Hematopoietic multipotent progenitor cell (in vitro differentiated cells): ENCODE measurements around the gene FLG2. TPM values are rescaled to one million over a fixed set of nuclear protein-coding genes. Genes with fewer than 3 reads are reported as not detected.
A peak's percentile ranks its signal among the peaks of the same experiment; 100 is the strongest.

ENCODE experiments used
- DNase-seq, 3 donors: peaks; one replicate each; pipeline ENCODE4 v3.0.0-alpha.2; 2011 to 2015; ENCODE audit warnings: low read depth in 2 of 3, low spot score in 2 of 3
- total RNA-seq: library from RNA; depleted of rRNA; stranded (reverse); fragments of >200 nt; gene quantifications from one replicate; pipeline ENCODE4 v1.2.3, GENCODE V29; 2012

FLG2 gene
- under 0.01 TPM for total RNA-seq

DNA sequence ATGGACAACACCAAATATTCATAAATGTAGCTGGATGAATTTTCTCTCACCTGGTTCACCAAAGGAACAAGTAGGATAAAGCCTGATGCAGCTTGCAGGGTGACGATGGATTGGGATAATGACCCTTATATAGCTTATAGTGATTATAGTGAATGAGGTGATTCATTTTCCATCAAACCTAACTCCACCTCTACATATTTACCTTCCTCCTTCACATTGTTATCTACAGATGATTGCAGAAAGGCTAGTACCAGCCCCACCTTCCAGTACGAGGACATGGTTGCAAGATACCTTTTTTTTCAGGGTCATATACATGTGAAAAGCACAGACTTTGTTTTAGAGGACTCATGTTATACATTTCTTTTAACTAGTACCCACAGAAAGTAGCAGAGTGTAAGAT lies at the start of gene FLG2:
FLG2 (minus strand) TSS at position 101 of the 400 bp plus-strand sequence. CDS start 1,122 bp downstream, outside the sequence.
- no peak for DNase-seq

DNA sequence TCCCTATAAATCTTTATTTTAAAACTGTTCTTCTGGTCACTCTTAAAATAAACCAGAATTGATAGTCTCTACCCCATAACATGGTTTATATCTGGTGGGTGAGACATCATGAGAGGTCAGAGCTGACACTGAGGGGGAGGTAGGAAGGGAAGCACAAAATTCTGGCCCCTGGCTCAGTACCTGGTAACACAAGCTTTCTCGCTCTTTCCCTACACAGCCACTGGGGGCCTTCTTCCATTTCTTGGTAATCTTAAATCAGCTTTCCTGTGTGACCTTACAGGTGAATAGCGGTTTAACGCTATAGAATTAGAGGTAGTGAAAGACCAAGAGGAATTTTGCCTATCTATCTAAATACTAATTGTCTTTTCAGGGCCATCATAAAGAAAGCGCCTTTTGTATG lies 48.9 kb upstream of the FLG2 start:
- no peak for DNase-seq

DNA sequence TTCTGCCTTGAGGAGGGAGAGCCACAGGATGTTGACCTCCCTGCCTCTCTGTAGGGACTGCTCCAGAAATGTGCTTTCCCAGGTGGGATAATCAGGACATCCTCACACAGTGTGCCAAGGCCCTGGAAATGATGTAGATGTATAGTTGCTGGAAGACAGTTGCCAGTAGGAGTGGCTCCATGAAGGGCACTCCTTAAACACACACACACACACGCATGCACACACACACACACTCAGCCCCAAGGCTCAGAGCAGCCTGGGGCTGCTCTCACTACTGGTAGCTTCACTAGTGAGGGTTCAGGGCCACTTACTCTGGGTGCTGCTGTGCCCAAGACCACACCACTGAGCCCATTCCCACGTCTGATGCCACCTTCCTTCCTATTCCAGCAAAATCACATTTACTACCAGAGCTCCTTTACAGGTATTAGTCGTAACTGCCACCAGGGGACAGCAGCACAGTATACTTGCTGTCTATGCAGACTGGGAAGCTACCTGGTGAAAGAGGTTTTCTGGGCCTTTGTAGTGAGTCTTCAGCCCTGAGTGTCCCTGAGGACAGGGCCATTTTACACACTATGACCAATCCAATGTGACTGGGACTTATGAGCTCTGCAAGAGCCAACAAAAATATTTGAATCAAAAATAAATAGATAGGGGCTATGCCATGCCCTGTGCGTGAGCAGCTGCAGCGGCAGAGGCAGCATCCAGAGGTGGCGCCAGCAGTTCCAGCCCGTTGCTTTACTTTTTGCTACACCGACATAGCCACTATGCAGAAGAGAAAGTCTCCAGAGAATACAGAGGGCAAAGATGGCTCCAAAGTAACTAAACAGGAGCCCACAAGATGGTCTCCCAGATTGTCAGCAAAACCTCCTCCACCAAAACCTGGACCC lies 39.2 kb upstream of the FLG2 start:
- peak in 2 of 3 donors; percentile 14 to 29 for DNase-seq

DNA sequence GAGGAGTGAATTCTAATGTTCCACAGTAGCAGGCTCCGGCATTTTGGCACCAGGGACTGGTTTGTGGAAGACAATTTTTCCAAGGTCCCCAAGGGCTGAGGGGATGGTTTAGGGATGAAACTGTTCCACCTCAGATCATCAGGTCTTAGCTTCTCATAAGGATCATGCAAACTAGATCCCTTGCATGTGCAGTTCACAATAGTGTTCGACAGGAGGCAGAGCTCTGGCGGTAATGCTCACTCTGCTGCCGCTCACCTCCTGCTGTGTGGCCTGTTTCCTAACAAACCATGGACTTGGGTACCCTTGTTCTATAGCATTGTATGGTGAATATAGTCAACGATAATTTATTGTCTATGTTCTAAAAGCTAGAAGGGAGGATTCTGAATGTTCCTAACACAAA lies 37.7 kb upstream of the FLG2 start:
- DNase-seq: no peak

DNA sequence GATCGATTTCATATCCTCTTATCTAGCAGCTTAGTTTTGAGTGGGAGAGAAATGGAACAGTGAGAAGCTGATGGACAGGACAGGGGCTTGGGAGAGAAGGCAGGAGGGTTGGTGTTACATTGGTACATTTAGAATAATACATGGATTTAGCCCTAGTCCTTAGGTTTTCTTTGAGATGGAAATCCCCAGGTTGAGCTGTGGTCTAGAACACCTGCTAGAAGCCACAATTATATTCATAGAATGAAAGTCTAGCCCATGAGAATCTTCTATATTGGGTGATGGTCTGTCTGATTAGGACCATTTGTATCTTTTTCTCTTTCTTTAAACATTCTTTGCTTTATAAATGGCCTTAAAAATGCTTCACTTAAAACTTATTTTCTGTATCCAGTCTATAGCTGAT lies 34.3 kb upstream of the FLG2 start:
- no peak for DNase-seq

DNA sequence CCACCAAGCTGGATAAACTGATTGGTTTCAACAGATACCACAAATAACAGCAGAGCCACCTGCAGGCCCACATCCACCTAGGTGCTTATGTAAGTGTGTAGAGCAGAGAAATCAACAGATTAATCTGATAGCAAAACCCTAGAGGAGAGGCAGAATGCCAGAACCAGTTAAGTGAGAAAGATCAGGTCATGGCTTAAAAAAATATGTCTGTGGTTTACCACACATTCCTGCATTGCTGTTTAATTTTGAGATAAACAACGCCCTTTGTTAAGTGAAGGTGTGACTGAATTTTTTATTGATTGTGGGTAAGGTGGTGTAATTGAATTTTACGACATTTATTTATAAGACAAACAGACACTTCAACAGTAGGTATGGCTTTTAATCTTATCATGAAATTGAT lies 33.1 kb upstream of the FLG2 start:
- DNase-seq: no peak

DNA sequence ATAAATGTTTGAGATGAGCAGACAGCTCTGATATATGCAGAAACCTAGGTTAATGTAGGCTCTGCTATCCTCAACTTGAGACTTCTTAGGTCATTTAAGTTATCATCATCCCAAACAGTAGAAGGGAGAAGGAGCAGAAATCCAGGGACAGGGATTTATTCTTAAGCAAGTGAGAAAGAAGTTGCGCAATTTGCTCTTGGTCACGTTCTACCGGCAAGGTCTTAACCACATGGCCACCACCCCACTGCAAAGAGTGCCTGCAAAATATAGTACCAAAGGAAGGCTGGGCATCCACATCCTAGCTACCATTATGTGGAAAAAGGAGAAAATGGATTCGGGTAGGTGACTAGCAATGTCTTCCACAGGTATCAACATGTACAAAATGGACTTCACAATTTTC lies 29.1 kb upstream of the FLG2 start:
- no peak for DNase-seq

DNA sequence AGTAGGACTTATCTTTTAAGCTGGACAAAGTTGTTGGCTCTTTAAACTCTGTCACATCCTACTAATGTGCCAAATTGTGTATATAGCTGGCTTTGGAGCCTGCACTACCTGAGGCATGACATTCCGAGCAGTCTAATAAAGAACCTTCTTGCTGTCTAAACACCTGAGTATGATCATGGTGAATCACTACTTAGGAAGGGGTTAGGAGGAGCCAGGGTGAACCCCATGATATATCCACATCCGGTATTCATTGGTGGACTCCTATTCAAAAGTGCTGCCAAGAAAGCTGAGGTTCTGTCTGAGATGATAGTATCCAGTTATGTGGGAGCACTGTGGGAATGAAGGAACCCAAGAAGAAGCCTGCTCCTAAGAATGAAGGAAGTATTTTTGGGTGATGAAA lies 27.1 kb upstream of the FLG2 start:
- no peak for DNase-seq

DNA sequence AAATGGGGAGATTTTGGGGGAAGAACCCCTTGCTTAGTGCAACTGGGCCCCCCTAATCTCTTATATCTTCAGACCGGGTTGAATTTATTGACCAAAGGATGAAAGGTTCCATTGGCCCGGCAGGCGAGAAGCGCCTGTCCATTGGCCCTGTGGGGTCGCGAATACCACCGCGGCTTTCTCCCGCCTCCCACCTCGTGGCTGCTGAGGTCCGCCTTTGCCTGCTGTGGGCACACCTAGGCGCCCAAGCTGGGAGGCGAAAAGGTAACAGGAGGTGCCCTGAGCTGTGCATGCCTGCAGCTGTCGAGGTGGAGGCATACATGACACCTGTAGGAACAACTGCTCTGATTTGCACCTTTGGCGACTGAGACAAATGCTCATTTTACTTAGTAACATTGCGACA lies 21.1 kb upstream of the FLG2 start:
- no peak for DNase-seq

DNA sequence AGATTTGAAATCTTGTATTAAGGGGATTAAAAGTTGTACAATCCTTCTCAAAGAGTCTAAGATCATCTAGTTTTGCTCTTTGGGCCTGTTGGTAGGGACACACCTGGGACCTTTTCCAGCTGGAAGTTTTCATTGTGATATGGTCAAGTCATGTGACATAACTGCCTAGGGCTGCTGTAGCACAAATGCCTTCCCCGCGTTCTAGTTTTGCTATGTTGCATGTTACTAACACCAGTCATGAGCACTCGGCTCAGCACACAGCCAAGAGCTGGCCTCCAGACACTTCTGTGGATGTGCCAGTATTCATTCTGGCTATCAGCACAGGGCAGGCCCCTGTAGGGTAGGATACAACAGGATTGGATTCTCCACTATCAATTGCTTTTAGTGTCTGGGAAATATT lies 14.6 kb upstream of the FLG2 start:
- DNase-seq: no peak

DNA sequence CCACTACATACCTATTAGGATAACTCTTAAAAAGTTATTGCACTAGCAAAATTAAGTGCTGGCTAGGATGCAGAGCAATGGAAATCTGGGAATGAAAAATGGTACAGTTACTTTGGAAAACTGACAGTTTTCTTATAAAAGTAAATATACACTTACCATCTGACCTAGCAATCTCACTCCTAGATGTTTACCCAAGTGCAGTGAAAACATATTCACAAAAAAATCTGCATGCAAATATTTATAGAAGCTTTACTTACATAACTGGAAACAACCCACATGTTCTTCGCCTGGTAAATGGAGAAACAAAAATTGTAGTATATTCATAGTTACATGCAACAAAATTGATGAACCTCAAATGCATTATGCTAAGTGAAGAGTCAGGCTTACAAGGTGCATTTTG lies 12.9 kb upstream of the FLG2 start:
- DNase-seq: no peak

DNA sequence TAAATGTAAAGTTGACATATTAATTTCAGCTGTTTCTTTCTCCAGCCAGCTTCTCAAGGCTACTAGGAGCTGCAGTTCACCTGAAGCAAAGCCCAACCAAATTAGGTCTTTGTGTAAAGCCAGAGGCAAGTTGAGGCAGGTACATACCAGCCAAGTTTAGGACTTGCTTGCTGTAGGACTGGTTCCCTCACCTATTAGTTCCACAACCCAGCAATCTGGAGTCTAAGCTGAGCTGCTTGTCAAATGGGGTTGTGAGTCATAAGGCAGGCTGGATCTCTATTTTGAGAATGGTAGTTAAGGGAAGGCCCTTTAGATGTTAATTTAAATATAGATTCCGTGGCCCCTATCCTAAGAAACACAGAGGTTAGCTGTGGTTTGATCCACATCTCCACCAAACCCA lies 7.6 kb upstream of the FLG2 start:
- no peak for DNase-seq

DNA sequence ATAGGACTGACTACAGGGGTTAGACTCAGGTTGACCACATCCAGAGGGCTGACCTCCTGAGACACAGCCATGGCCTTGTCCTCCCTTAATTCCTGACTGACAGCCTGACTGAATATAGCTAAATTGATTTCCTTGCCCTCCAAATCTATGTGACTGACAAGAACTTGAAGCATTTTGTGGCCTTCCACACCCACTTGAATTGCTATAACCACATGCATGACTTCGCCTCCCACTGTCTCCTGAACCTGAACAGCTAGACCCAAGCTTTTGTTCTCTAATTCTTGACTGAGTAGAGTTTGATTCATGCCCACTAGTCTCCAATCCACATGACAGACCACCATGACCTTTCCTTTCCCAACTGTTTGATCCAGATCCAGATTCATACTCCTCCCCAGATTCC lies 3.1 kb downstream of the FLG2 start:
- no peak for DNase-seq

DNA sequence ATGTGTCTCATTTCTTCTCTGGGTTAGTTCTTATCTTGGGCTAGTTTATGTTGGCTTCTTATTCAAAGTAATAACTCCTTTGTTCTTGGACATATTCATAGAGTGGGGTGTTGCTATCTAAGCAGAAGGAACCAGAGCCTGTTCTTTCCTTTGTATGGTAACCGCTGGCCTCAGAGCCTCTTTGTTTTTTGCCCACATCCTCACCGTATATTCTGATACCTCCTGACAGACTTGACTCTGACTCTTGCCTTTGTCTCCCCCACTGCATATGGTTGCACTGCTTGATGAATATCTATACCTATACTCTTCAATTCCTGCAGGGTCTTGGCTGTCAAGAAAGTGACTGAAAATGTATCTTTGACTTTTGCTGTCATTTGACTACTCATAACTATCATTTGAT lies 10.2 kb downstream of the FLG2 start:
- DNase-seq: no peak

DNA sequence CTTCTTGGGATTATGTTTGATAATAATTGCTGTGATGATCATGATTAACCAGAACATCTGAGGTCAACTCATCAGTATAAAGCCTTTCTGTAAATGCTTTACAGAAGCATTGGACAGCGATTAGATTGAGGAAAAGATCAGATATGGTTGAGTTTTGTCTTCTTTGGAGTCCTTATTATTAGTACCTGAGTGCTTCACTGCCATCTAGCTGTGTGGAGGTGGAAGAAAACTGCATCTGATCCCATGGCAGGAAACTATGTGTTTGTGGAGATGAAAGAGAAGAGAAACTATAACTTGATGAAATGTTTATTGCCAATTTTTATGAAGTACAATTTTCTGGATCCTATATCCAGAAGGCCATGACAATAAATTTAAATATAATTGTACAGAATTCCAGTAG lies 11.4 kb downstream of the FLG2 start:
- peak in 1 of 3 donors; percentile 1 for DNase-seq

DNA sequence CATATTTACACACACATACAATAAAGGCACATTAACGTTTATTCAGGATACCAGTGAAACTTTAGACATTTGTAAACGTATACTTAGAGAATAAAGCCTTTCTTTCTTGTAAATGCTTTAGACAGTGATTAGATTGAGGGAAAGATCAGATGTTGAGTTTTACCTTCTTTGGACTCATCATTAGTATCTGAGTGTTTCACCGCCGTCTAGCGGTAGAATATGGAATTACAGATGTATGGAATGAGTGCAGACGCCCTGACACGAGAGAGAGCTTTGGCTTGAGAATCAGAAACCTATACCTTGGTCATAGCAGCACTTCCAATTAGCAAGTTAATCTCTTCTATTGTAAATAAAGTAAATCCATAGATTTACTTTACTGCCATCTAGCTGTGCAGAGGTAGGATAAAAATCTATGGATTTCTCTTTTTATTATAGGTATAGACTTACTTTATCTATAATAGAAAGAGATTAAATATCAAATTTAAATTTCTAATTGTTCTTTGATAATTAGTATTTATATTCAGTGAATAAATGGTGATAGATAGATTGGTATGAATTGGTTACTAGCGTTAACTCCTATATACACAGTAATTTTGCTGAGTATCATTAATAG lies 12.6 kb downstream of the FLG2 start:
- DNase-seq: peak; percentile 38 to 78 (median 44)

DNA sequence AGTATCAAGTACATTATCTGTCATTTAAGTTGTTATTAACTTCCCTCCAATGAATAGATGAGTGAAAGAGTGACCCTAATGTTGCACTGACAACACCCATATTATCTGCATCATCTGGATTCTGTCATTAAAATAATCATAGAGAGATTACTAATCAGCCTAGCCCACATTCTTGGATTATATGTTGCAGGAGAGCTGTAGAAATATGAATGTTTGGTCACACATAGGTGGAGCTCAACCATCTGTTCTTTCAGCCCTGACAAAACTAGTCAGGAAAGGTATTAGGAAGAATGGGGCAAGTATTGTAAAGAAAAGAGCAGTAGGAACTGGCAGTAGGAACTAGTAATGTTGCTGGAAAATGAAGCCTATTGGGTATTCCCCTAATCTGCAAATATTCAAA lies 15.4 kb downstream of the FLG2 start:
- DNase-seq: no peak

DNA sequence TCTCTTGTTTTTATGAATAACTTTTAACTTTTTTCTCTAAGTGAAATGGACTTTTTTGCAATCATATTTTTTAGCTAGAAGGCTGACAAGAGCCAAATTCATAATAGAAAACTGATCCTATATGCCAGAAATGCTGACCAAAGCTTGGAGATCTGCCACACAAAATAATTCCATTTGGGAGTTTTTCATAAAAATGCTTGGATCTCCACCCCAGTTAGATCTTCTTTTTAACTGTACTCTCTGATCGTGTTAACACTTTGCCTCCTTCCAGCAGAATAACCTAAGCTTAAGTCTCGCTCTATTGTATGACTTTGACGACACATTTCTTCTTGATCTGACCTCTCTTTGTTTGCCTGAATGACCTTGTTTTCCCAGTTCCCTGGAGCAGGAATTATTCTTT lies 16.8 kb downstream of the FLG2 start:
- DNase-seq: no peak

DNA sequence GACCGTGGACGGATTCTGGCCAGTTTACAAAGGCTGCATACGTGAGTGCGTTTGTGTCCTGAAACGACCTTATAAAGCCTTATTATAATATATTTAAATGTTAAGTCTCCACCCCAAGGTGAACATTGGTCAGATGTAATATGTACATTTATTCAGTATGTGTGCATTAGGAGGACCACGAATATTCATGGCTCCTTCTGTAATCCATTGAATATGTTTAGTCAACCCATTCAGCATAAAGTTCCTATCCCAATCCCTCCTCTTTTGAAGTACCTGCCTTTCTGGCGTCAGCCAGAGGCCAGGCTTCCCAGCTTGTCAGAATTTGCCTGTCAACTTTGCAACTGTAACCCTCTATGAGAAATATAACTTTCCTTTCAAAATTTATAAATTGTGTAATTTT lies 24.4 kb downstream of the FLG2 start:
- DNase-seq: no peak

DNA sequence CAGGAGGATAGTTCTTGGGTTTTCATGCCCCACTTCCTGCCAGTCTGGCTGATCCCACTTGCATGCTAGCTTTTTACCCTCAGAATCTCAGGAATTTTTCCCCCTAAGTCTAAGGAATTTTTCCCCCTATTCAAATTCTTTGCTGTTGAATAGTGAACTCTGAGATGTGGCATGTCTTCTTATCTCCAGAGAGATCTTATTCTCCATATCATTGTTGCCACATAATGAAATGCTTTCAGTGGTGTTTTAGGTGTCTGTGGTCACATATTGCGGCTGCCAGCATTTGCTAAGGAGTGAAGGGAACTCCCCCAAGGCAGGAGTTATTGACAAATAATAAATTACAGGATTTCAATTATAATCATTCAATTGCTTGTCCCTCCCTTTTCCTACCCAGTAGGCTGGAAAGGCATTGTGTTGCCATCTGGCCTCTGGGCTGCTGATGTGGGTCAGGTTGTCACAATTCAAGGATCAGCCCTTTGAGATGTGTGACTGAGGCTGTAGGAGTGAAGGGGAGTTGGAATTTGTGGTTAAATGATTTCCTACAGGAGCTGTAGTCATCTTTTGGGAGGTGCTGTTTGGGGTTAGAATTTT lies 30.9 kb downstream of the FLG2 start:
- no peak for DNase-seq

DNA sequence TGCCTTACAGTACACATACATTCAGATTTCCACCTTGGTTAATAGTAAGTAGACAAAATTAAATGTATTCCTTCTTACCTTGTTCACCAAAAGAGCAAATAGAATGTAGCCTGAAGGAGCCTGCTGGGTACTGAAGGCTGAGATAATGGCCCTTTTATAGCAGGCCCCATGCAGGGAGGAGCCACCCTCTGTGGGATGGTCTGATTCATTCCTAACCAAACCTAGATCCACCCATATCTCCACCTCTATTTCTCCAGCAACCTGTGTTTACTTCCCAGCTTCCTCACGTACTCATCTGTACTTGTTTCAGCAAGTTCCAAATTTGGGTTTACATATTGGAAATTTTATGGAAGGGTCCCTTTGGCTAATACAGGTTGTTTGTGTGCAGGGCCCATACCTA lies 34.7 kb downstream of the FLG2 start, which contains the start of gene FLG:
FLG (minus strand) TSS at position 129 of the 400 bp plus-strand sequence. CDS start 9,783 bp downstream, outside the sequence.
- DNase-seq: no peak

DNA sequence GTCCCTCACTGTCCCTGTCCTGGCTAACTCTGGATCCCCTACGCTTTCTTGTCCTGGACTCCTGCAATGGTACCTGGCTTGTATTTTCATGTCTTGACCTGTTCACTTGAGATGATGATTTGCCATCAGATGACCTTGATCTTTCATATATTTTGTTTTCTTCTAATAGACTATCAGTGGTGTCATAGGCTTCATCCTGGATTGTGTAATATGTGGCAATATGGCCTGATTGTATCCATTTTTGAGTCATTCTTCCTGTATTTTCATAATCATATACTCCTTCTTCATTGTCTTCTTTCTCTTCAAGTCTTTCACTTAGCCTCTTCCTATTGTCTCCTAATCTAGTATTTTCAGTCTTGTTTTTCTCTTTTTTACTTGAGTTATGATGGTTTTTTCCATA lies 45.8 kb downstream of the FLG2 start:
- no peak for DNase-seq
